Ascending aorta (tissue), 2 donors: ENCODE data around the gene ENTPD6. TPM values are rescaled to one million over a fixed set of nuclear protein-coding genes. Genes with fewer than 3 reads are reported as not detected.

ENCODE experiments used
- DNase-seq, 2 donors: peaks; one replicate each; pipeline ENCODE4 v3.0.0-alpha.2; 2019; ENCODE audit warnings: low spot score in 2 of 2
- H3K27ac ChIP-seq, 2 donors: fragments of 200-600 bp; sonication (generic); one replicate each; pipeline ENCODE4 v1.5.1; 2016 to 2017; ENCODE audit warnings: mild to moderate bottlenecking in 1 of 2
- H3K27me3 ChIP-seq: fragments of 200-600 bp; sonication (generic); one replicate; pipeline ENCODE4 v1.5.1; 2017
- H3K36me3 ChIP-seq, 2 donors: fragments of 200-600 bp; sonication (generic); one replicate each; pipeline ENCODE4 v1.5.1; 2016
- H3K4me1 ChIP-seq, 2 donors: fragments of 200-600 bp; sonication (generic); one replicate each; pipeline ENCODE4 v1.5.1; 2016 to 2017; ENCODE audit warnings: mild to moderate bottlenecking in 1 of 2
- H3K4me3 ChIP-seq, 2 donors: fragments of 200-600 bp; sonication (generic); one replicate each; pipeline ENCODE4 v1.5.1; 2016 to 2017; ENCODE audit warnings: mild to moderate bottlenecking in 1 of 2
- H3K9me3 ChIP-seq, 2 donors: fragments of 200-600 bp; sonication (generic); one replicate each; pipeline ENCODE4 v1.5.1; 2016
- CTCF ChIP-seq, 3 experiments: fragments of 200-600 bp in 2 of 3; fragments of 450-650 bp in 1 of 3; sonication (generic) in 2 of 3; IDR thresholded peaks; one replicate each; pipeline ENCODE4 v1.5.1; 2016 to 2019; ENCODE audit warnings: antibody characterized with exemption in 3 of 3, mild to moderate bottlenecking in 1 of 3, moderate library complexity in 1 of 3
- intact Hi-C: fragments of 100-400 bp; cut with DNase I; formaldehyde crosslinking; loops from one replicate; pipeline ENCODE4 v1.15.1; 2023
- total RNA-seq: library from RNA; depleted of rRNA; stranded (reverse); fragments of >200 nt; gene quantifications from one replicate; pipeline ENCODE4 v1.1.0, GENCODE V29; 2016

ENTPD6 gene
- total RNA-seq, 1 donor from 2014 or later: 66.5 TPM

GRCh38 chr20:25242231-25242630 is 46.7 kb downstream of the ENTPD6 start:
- intact Hi-C loops: loop anchor here (10.0 kb wide), 1 partner anchor 293 kb away; no protein-coding TSS in a partner anchor
- H3K27me3 ChIP-seq: no peaks in the 10 kb centered on the region
- peaks cover 21 to 36% of the 10 kb centered on the region in 2 donors for H3K4me1 ChIP-seq
- TF ChIP-seq CTCF (IDR thresholded peaks at IDR 0.05): no peak
- H3K36me3 ChIP-seq: no peaks in the 10 kb centered on the region
- peak in 1 of 2 donors; percentile 39 for DNase-seq
- H3K27ac ChIP-seq: no peak overlapping the region
- no peak overlapping the region for H3K4me3 ChIP-seq
- no peaks in the 10 kb centered on the region for H3K9me3 ChIP-seq

DNA sequence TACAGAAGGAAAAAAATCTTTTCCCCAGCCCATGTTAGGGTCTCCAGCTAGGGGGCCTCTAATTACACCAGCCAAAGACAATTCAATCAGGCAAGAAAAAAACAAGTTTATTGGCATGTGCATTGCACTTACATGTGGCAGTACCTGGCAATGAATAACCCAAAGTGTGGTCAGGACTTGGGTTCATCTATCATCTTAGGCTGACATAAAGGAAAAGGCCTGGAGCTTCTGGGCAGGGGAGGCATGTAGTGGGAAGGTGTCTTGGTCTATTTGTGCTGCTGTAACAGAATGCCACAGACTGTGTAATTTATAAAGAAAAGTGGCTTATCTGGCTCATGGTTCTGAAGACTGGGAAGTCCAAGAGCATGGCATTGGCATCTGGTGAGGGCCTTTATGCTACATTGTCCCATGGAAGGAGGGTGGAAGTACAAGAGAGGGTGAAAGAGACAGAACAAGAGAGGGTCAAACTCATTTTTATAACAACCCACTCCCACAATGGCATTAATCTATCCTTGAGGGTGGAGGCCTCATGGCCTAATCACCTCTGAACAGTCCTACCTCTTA is 48.0 kb downstream of the ENTPD6 start:
- Histone ChIP-seq H3K4me1 (peaks cover 13 to 26% of the 10 kb centered on the region in 2 donors), H3K27me3 (no peaks in the 10 kb centered on the region), H3K27ac (no peak overlapping the region), H3K36me3 (no peaks in the 10 kb centered on the region), H3K4me3 (no peak overlapping the region), H3K9me3 (no peaks in the 10 kb centered on the region)
- no peak for DNase-seq
- no peak for TF ChIP-seq CTCF (IDR thresholded peaks at IDR 0.05)
- intact Hi-C loops: loop anchor here (10.0 kb wide), 1 partner anchor 291 kb away; no protein-coding TSS in a partner anchor

DNA sequence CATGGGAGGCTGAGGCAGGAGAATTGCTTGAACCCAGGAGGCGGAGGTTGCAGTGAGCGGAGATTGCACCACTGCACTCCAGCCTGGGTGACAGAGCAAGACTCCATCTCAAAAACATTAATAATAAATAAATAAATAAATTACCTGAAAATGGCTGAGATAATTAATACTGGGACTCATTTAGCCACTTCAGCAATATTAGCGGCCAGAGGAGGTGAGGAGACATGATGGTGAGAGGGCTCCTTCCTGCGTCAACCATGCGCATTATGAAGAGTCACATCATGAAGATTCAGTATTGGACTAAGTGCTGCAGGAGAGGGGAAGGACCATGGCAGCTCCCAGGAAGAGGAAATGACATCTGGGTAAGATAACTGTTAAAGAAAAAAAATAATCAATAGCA is 49.5 kb downstream of the ENTPD6 start:
- DNase-seq: peak in 1 of 2 donors; percentile 38
- no peaks in the 10 kb centered on the region for H3K27me3 ChIP-seq
- no peak overlapping the region for H3K27ac ChIP-seq
- TF ChIP-seq CTCF (IDR thresholded peaks at IDR 0.05): no peak
- intact Hi-C loops: loop anchor here (5.0 to 10.0 kb wide), 3 partner anchors 47 to 290 kb away; partner anchors contain the start of gene ACSS1
- H3K4me1 ChIP-seq: peaks cover 6 to 15% of the 10 kb centered on the region in 2 donors
- H3K36me3 ChIP-seq: no peaks in the 10 kb centered on the region
- H3K9me3 ChIP-seq: no peaks in the 10 kb centered on the region
- H3K4me3 ChIP-seq: no peak overlapping the region

DNA sequence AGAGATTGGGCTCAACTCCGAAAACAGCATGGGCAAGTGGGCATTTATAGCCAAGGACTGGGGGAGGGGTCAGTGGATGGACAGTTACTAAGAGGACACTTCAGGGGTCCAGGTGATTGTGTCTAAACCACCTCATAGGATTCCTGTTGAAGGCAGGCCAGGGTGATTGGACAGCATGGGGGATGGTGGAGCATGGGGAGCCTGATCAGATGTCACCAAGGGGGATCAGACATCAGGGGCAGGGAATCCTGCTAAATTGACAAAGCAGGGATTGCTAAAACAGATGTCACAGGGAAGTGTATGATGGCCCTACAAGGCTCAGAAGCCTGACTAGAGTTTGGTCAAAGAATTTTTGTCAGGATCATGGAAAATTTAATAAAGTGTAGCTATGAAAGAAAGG is 49.9 kb downstream of the ENTPD6 start:
- Histone ChIP-seq H3K27ac (no peak overlapping the region), H3K9me3 (no peaks in the 10 kb centered on the region), H3K36me3 (no peaks in the 10 kb centered on the region), H3K27me3 (no peaks in the 10 kb centered on the region), H3K4me3 (no peak overlapping the region), H3K4me1 (peaks cover 11 to 16% of the 10 kb centered on the region in 2 donors)
- TF ChIP-seq CTCF (IDR thresholded peaks at IDR 0.05): no peak
- DNase-seq: peak in 1 of 2 donors; percentile 47
- intact Hi-C loops: loop anchor here (5.0 to 10.0 kb wide), 3 partner anchors 47 to 289 kb away; partner anchors contain the start of gene ACSS1

DNA sequence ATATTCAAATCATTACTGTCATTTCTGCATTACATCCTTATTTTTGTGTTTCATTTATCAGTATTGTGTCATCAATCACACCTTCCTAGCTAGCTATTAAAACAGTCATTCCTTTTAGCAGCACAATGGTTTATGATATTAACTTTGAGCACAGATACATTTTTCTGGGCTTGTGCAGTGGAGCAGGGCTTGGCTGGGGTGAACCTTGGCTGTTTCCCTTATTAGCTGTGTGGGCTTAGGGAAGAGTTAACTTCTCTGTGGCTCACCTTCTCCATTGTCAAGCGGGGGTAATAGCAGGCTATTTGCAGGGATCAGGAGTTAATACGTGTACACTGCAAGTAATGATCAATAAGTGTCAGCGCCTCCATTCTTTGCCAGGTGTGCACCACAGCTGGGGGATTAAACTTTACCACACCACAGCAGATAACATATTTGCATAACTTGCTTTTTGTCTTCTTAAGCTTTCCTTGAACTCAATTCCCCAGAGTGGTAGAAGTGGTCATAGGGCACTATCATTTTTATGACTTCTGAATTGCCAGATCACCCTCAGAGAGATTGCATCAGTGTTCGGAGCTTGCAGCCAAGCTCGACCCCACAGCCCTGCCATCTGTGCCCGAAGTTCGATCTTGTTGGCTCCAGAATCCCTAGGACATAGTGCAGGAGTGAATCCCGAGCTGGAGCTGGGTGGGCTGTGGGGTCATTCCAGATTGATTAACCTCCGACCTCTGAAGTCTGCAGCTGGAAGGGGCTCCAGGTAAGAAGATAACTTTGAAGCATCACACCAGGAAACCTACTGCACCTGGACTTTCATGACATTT is 50.9 kb downstream of the ENTPD6 start:
- Histone ChIP-seq H3K27ac (peak overlapping the region; percentile 94 to 98), H3K4me1 (peaks cover 12 to 25% of the 10 kb centered on the region in 2 donors), H3K36me3 (no peaks in the 10 kb centered on the region), H3K9me3 (no peaks in the 10 kb centered on the region), H3K27me3 (no peaks in the 10 kb centered on the region), H3K4me3 (peak overlapping the region; percentile 77 to 98)
- intact Hi-C loops: loop anchor here (5.0 to 10.0 kb wide), 3 partner anchors 46 to 288 kb away; partner anchors contain the start of gene ACSS1
- peak in 1 of 2 donors; percentile 48 for DNase-seq
- TF ChIP-seq CTCF (IDR thresholded peaks at IDR 0.05): no peak
